Activated CD8-positive, alpha-beta T cell treated with anti-CD3 and anti-CD28 coated beads for 36 hours (primary cell): Measurements from ENCODE around the gene SCN7A. TPM values are rescaled to one million over a fixed set of nuclear protein-coding genes. Genes with fewer than 3 reads are reported as not detected.

ENCODE experiments used
- ATAC-seq: fragments of 200-7000 bp; cut with Tn5 transposase; one replicate; pipeline ENCODE4 v1.10.0; 2021; ENCODE audit warnings: mild to moderate bottlenecking, moderate library complexity
- CTCF ChIA-PET: fragments of 350-600 bp; sonication (Branson Sonifier 250); formaldehyde crosslinking; loops from one replicate; lab custom pipeline; 2021; ENCODE audit warnings: antibody characterized with exemption; lab: Charles Lee
- POLR2A ChIA-PET: fragments of 350-600 bp; sonication (Branson Sonifier 250); formaldehyde crosslinking; loops from one replicate; lab custom pipeline; 2021; ENCODE audit warnings: antibody characterized with exemption; lab: Charles Lee
- DNase-seq: peaks from one replicate; pipeline ENCODE4 v3.0.0-alpha.2; 2020
- H3K27ac Mint-ChIP-seq: one replicate; pipeline ENCODE4 v1.8.0; 2021; ENCODE audit warnings: mild to moderate bottlenecking, mixed read lengths
- H3K27me3 Mint-ChIP-seq: one replicate; pipeline ENCODE4 v1.8.0; 2021; ENCODE audit warnings: mixed read lengths
- H3K36me3 Mint-ChIP-seq: one replicate; pipeline ENCODE4 v1.8.0; 2021; ENCODE audit warnings: low read depth, mixed read lengths
- H3K4me1 Mint-ChIP-seq: one replicate; pipeline ENCODE4 v1.8.0; 2021; ENCODE audit warnings: low read depth, mixed read lengths
- H3K4me3 Mint-ChIP-seq: one replicate; pipeline ENCODE4 v1.8.0; 2021; ENCODE audit warnings: mild to moderate bottlenecking, moderate library complexity, mixed read lengths
- H3K9me3 Mint-ChIP-seq: one replicate; pipeline ENCODE4 v1.8.0; 2021; ENCODE audit warnings: mixed read lengths
- intact Hi-C: fragments of 100-400 bp; cut with micrococcal nuclease; formaldehyde crosslinking; loops from one replicate; pipeline ENCODE4 v1.10.0; 2022
- total RNA-seq, 2 experiments: library from RNA; stranded (reverse); gene quantifications; one replicate each; pipeline ENCODE4 v1.2.3, GENCODE V29; 2021
- TF ChIP-seq, protein P1 (sequence below): fragments of 200-600 bp; IDR thresholded peaks from one replicate; pipeline ENCODE4 v1.8.0; 2022; ENCODE audit warnings: antibody characterized with exemption, mild to moderate bottlenecking

Gene SCN7A
- total RNA-seq, 2 experiments from 2014 or later = not detected

DNA sequence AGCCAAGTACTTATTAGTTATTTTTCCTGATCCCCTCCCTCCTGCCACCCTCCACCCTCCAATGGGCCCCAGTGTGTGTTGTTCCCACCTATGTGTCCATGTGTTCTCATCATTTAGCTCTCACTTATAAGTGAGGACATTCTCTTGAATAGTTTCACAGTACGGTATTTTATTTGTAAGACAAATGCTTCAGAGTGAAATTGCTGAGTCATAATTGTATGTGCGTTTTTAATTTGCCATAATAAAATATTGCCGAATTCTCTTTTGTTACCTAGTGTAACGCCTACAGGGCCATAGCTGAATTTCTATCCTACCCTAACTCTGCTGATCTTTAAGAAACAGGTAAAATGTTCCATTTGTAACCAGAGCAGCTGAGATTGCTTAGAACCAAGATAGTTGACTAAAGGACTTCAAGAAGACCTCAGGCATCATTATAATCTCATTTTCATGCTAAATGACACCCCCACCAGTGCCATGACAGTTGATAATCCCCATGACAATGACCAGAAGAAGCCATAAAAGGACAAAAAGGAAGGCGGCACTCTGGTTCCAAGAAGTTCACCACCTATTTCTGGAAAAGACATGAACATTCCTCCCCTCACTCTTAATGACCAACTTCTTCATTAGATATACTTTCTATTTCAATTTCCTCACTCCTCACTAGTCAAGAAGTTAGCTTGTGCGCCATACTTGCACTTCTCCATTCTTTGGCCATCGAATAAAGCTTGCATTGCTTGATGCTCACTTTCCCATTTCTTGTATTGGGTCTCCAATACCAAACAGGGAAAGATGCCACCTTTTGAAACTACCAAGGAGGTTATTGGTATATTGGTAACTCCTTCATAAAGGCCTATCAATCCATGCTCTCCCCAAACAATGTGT, 136.7 kb downstream of the SCN7A start:
- ChIA-PET POLR2A (no interaction called here), CTCF (no interaction called here)
- no peak overlapping the region for H3K27ac Mint-ChIP-seq
- TF ChIP-seq, protein P1, sequence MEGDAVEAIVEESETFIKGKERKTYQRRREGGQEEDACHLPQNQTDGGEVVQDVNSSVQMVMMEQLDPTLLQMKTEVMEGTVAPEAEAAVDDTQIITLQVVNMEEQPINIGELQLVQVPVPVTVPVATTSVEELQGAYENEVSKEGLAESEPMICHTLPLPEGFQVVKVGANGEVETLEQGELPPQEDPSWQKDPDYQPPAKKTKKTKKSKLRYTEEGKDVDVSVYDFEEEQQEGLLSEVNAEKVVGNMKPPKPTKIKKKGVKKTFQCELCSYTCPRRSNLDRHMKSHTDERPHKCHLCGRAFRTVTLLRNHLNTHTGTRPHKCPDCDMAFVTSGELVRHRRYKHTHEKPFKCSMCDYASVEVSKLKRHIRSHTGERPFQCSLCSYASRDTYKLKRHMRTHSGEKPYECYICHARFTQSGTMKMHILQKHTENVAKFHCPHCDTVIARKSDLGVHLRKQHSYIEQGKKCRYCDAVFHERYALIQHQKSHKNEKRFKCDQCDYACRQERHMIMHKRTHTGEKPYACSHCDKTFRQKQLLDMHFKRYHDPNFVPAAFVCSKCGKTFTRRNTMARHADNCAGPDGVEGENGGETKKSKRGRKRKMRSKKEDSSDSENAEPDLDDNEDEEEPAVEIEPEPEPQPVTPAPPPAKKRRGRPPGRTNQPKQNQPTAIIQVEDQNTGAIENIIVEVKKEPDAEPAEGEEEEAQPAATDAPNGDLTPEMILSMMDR = no peak
- DNase-seq (no peak), ATAC-seq (no peak)
- H3K27me3 Mint-ChIP-seq = no peaks in the 10 kb centered on the region
- intact Hi-C loops = no loop called here
- H3K4me1 Mint-ChIP-seq = no peaks in the 10 kb centered on the region
- no peaks in the 10 kb centered on the region for H3K36me3 Mint-ChIP-seq
- no peaks in the 10 kb centered on the region for H3K9me3 Mint-ChIP-seq
- H3K4me3 Mint-ChIP-seq = no peak overlapping the region

Other genes starting within 250 kb of the SCN7A start
- gene SCN9A, start 118.3 kb downstream of the SCN7A start, total RNA-seq = not detected